CD14-positive monocyte (primary cell): Measurements from ENCODE around the gene SEMA3C. TPM values are rescaled to one million over a fixed set of nuclear protein-coding genes. Genes with fewer than 3 reads are reported as not detected.

Experiments
- DNase-seq, 3 donors: peaks; one replicate each; pipeline ENCODE4 v3.0.0-alpha.2; 2011 to 2022
- H2AFZ ChIP-seq: 2 replicates; pipeline ENCODE4 v1.6.0; 2012; ENCODE audit warnings: mild to moderate bottlenecking, low read depth, low read length, inconsistent platforms; ENCODE audit not compliant: insufficient read depth, poor library complexity, severe bottlenecking
- H3K27ac ChIP-seq, 2 donors: 1 replicate in 1 of 2; 2 replicates in 1 of 2; pipeline ENCODE4 v1.5.1; 2012 to 2013; ENCODE audit warnings: low read length in 2 of 2, control low read depth in 1 of 2, inconsistent platforms in 1 of 2, low read depth in 1 of 2, mild to moderate bottlenecking in 1 of 2
- H3K27me3 ChIP-seq, 2 donors: one replicate each; pipeline versions ENCODE4 v1.6.0 to v1.6.1; 2011 to 2013; ENCODE audit warnings: low read length in 2 of 2; ENCODE audit not compliant: control insufficient read depth in 2 of 2, insufficient read depth in 2 of 2
- H3K36me3 ChIP-seq, 2 donors: replicated peaks in 1 of 2; 1 replicate in 1 of 2; 2 replicates in 1 of 2; pipeline versions ENCODE4 v1.5.1 to v1.6.1; 2012 to 2013; ENCODE audit warnings: low read length in 2 of 2, control low read depth in 1 of 2, inconsistent platforms in 1 of 2, mild to moderate bottlenecking in 1 of 2; ENCODE audit not compliant: insufficient read depth in 2 of 2, control insufficient read depth in 1 of 2
- H3K4me1 ChIP-seq, 2 donors: 1 replicate in 1 of 2; 2 replicates in 1 of 2; pipeline versions ENCODE4 v1.5.1 to v1.6.1; 2012 to 2013; ENCODE audit warnings: low read length in 2 of 2, control low read depth in 1 of 2, inconsistent platforms in 1 of 2, mild to moderate bottlenecking in 1 of 2, moderate library complexity in 1 of 2; ENCODE audit not compliant: insufficient read depth in 2 of 2, control insufficient read depth in 1 of 2
- H3K4me2 ChIP-seq: replicated peaks from 2 replicates; pipeline ENCODE3; 2012; ENCODE audit warnings: low read length, moderate library complexity, mild to moderate bottlenecking; ENCODE audit not compliant: poor library complexity, severe bottlenecking; ENCODE audit errors: extremely low read depth
- H3K4me3 ChIP-seq, 3 experiments: fragments of 200-600 bp in 1 of 3; sonication (generic) in 1 of 3; replicated peaks in 1 of 3; 1 replicate in 2 of 3; 2 replicates in 1 of 3; pipeline ENCODE4 v1.5.1; 2011 to 2013; ENCODE audit warnings: low read length in 3 of 3, mild to moderate bottlenecking in 3 of 3, control low read depth in 2 of 3, low read depth in 2 of 3, inconsistent platforms in 1 of 3, moderate library complexity in 1 of 3
- H3K79me2 ChIP-seq: 2 replicates; pipeline ENCODE4 v1.6.0; 2012; ENCODE audit warnings: mild to moderate bottlenecking, control low read depth, inconsistent platforms, low read length, moderate library complexity; ENCODE audit not compliant: insufficient read depth
- H3K9ac ChIP-seq: 2 replicates; pipeline ENCODE4 v1.6.0; 2017; ENCODE audit warnings: low read length, mild to moderate bottlenecking; ENCODE audit not compliant: insufficient read depth, poor library complexity, severe bottlenecking
- H3K9me3 ChIP-seq, 2 donors: replicated peaks in 1 of 2; 1 replicate in 1 of 2; 2 replicates in 1 of 2; pipeline versions ENCODE4 v1.5.1 to v1.6.1; 2012 to 2013; ENCODE audit warnings: low read length in 2 of 2, control low read depth in 1 of 2; ENCODE audit not compliant: control insufficient read depth in 1 of 2, insufficient read depth in 1 of 2
- H4K20me1 ChIP-seq: 2 replicates; pipeline ENCODE4 v1.6.0; 2012; ENCODE audit warnings: mild to moderate bottlenecking, low read length, control low read depth, moderate library complexity; ENCODE audit not compliant: insufficient read depth
- H3K27ac Mint-ChIP-seq, 7 donors: one replicate each; pipeline ENCODE4 v1.8.0; 2020; ENCODE audit warnings: mild to moderate bottlenecking in 7 of 7, mixed read lengths in 7 of 7, moderate library complexity in 6 of 7, inconsistent platforms in 2 of 7
- H3K27me3 Mint-ChIP-seq, 3 donors: one replicate each; pipeline ENCODE4 v1.8.0; 2021 to 2022; ENCODE audit warnings: low read depth in 3 of 3, mild to moderate bottlenecking in 3 of 3, mixed read lengths in 3 of 3, moderate library complexity in 3 of 3, inconsistent platforms in 1 of 3
- H3K36me3 Mint-ChIP-seq, 2 donors: one replicate each; pipeline ENCODE4 v1.8.0; 2020; ENCODE audit warnings: mixed read lengths in 2 of 2, inconsistent platforms in 1 of 2, mild to moderate bottlenecking in 1 of 2
- H3K4me1 Mint-ChIP-seq: one replicate; pipeline ENCODE4 v1.8.0; 2020; ENCODE audit warnings: mild to moderate bottlenecking, mixed read lengths
- H3K4me3 Mint-ChIP-seq, 2 donors: one replicate each; pipeline ENCODE4 v1.8.0; 2020; ENCODE audit warnings: mild to moderate bottlenecking in 2 of 2, mixed read lengths in 2 of 2, moderate library complexity in 1 of 2
- H3K9me3 Mint-ChIP-seq, 7 donors: one replicate each; pipeline ENCODE4 v1.8.0; 2020 to 2022; ENCODE audit warnings: mixed read lengths in 7 of 7, mild to moderate bottlenecking in 6 of 7, moderate library complexity in 6 of 7, inconsistent platforms in 2 of 7
- WGBS: methylation state at CpG from one replicate; pipeline ENCODE4 v1.1.5; 2013; ENCODE audit warnings: missing lambda C conversion rate; ENCODE audit not compliant: insufficient coverage; 5-methylcytosine and 5-hydroxymethylcytosine counted together
- intact Hi-C, 2 donors: fragments of 100-400 bp; cut with micrococcal nuclease; formaldehyde crosslinking; loops; one replicate each; pipeline versions ENCODE4 v1.15.0 to v1.15.1; 2023
- polyA plus RNA-seq, 3 donors: library from polyadenylated mRNA; depleted of rRNA in 1 of 3; unstranded in 2 of 3; stranded (reverse) in 1 of 3; fragments of 300-500 nt in 2 of 3; fragments of >200 nt in 1 of 3; fragmentation: Illumina TruSeq in 2 of 3; gene quantifications; 1 replicate in 2 of 3; 2 replicates in 1 of 3; pipeline ENCODE4 v1.2.3, GENCODE V29; 2012 to 2021
- TF ChIP-seq, protein P1 (sequence below): fragments of 200-600 bp; IDR thresholded peaks from one replicate; pipeline ENCODE4 v1.8.0; 2022; ENCODE audit warnings: antibody characterized with exemption, mild to moderate bottlenecking

Gene SEMA3C
- polyA plus RNA-seq, 3 donors, result 7.2 to 14.1 (median 13.7) TPM

DNA sequence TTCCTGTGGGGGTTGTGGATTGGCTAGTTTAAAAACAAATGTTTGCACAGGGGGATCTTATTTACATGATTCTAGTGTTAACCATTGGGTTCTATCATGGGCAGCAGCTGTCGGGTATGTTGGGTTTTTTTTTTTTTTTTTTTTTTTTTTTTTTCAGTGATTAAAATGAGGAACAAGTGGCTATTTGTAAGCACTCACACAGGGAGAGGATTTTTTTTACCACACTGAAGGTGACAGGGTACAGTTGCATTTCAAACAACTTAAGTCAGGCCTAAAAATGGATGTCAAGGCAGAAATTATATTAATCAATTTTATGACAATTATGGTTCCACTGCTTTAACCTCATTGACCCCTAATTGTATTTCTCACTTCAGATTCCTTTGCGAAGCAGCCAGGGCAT, 187.6 kb downstream of the SEMA3C start:
- Mint-ChIP-seq H3K4me3 (no peak overlapping the region), H3K27ac (no peak overlapping the region), H3K36me3 (peaks cover 0 to 3% of the 10 kb centered on the region in 2 donors), H3K27me3 (peaks cover 1 to 5% (median 2%) of the 10 kb centered on the region in 3 donors), H3K9me3 (peaks cover 0 to 3% (median 1%) of the 10 kb centered on the region in 7 donors), H3K4me1 (peaks cover 12% of the 10 kb centered on the region)
- H3K4me1 ChIP-seq, result peaks cover 0 to 10% of the 10 kb centered on the region in 2 donors
- H3K36me3 ChIP-seq, result no peaks in the 10 kb centered on the region
- H2AFZ ChIP-seq, result no peak overlapping the region
- intact Hi-C loops, result no loop called here
- no peak overlapping the region for H3K4me3 ChIP-seq
- H3K27me3 ChIP-seq, result no peaks in the 10 kb centered on the region
- H4K20me1 ChIP-seq, result no peaks in the 10 kb centered on the region
- 100% methylated on average over 1 of the region's 2 CpGs for WGBS
- H3K79me2 ChIP-seq, result no peaks in the 10 kb centered on the region
- no peaks in the 10 kb centered on the region for H3K9me3 ChIP-seq
- H3K27ac ChIP-seq, result no peak overlapping the region
- H3K4me2 ChIP-seq, result no peak overlapping the region
- DNase-seq, result peak in 1 of 3 donors; percentile 29
- TF ChIP-seq, protein P1, sequence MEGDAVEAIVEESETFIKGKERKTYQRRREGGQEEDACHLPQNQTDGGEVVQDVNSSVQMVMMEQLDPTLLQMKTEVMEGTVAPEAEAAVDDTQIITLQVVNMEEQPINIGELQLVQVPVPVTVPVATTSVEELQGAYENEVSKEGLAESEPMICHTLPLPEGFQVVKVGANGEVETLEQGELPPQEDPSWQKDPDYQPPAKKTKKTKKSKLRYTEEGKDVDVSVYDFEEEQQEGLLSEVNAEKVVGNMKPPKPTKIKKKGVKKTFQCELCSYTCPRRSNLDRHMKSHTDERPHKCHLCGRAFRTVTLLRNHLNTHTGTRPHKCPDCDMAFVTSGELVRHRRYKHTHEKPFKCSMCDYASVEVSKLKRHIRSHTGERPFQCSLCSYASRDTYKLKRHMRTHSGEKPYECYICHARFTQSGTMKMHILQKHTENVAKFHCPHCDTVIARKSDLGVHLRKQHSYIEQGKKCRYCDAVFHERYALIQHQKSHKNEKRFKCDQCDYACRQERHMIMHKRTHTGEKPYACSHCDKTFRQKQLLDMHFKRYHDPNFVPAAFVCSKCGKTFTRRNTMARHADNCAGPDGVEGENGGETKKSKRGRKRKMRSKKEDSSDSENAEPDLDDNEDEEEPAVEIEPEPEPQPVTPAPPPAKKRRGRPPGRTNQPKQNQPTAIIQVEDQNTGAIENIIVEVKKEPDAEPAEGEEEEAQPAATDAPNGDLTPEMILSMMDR, result no peak
- H3K9ac ChIP-seq, result no peak overlapping the region

DNA sequence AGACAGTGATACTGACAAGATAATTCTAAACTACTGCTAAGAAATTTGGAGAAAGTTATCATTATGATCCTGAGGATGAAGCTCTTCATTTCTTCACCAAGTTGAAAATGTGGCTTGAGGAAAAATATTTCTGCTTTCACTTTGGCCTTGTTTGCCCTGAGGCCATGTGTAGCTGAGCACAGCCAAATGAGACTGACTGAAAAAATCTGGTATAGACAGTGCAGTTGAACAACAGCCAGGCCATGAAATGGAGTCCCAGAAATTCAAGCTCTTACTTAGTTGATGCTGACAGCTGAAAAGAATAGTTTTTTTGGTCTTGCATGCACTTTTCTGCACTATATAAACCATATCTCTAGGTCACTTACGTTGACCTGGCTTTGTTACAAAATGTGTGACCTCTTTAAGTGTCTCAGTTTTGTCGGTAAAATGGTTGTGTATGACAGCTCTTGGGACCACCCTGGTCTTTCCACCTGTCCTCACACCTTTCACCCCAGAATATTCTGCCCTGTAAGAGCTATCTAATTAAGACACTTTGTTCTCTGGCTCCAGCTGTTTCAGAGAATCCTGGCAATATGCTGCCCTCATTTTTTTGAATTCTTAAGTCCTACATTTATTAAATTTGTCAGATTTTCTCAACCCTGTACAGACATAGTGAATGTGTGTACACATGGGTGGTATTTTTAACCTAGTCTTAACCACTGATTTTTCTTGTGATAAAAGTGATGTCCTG, 189.1 kb downstream of the SEMA3C start:
- no peaks in the 10 kb centered on the region for H4K20me1 ChIP-seq
- no peak overlapping the region for H3K27ac ChIP-seq
- peaks cover 9 to 14% of the 10 kb centered on the region in 2 donors for H3K4me1 ChIP-seq
- no CpG with 5 or more reads among the region's 2 CpGs for WGBS
- H3K9ac ChIP-seq, result no peak overlapping the region
- H2AFZ ChIP-seq, result no peak overlapping the region
- TF ChIP-seq, protein P1, result no peak
- DNase-seq, result no peak
- Mint-ChIP-seq H3K4me1 (peaks cover 21% of the 10 kb centered on the region), H3K27ac (no peak overlapping the region), H3K36me3 (peaks cover 0 to 3% of the 10 kb centered on the region in 2 donors), H3K4me3 (no peak overlapping the region), H3K9me3 (peaks cover 0 to 3% (median 1%) of the 10 kb centered on the region in 7 donors), H3K27me3 (peaks cover 0 to 2% (median 1%) of the 10 kb centered on the region in 3 donors)
- no peaks in the 10 kb centered on the region for H3K79me2 ChIP-seq
- H3K9me3 ChIP-seq, result no peaks in the 10 kb centered on the region
- no peaks in the 10 kb centered on the region for H3K36me3 ChIP-seq
- intact Hi-C loops, result no loop called here
- no peaks in the 10 kb centered on the region for H3K27me3 ChIP-seq
- H3K4me3 ChIP-seq, result no peak overlapping the region
- no peak overlapping the region for H3K4me2 ChIP-seq
